Keratinocyte (primary cell): ENCODE data around the gene SLC44A5. TPM values are rescaled to one million over a fixed set of nuclear protein-coding genes. Genes with fewer than 3 reads are reported as not detected.

Experiments used
- DNase-seq: peaks from one replicate; pipeline ENCODE4 v3.0.0-alpha.2; 2011; ENCODE audit warnings: low read depth, missing footprints, low spot score
- FAIRE-seq: peaks from 2 replicates; lab custom pipeline; 2011; peaks lifted over from hg19 to GRCh38; lab: Jason Lieb, UNC
- H2AFZ ChIP-seq: 2 replicates; pipeline ENCODE4 v1.6.0; 2012; ENCODE audit warnings: low read length, control low read depth, inconsistent platforms; ENCODE audit not compliant: control insufficient read depth
- H3K27ac ChIP-seq: 2 replicates; pipeline ENCODE4 v1.5.1; 2011; ENCODE audit warnings: low read length; ENCODE audit not compliant: control insufficient read depth, insufficient read depth
- H3K27me3 ChIP-seq: 3 replicates; pipeline ENCODE4 v1.6.0; 2011; ENCODE audit warnings: low read length; ENCODE audit not compliant: control insufficient read depth, insufficient read depth; ENCODE audit errors: extremely low read depth
- H3K36me3 ChIP-seq, 2 experiments: 2 replicates in 1 of 2; 3 replicates in 1 of 2; pipeline ENCODE4 v1.5.1; 2011; ENCODE audit warnings: low read length in 2 of 2, mild to moderate bottlenecking in 1 of 2; ENCODE audit not compliant: control insufficient read depth in 2 of 2, insufficient read depth in 2 of 2; ENCODE audit errors: extremely low read depth in 1 of 2
- H3K4me1 ChIP-seq: 3 replicates; pipeline ENCODE4 v1.5.1; 2011; ENCODE audit warnings: low read length; ENCODE audit not compliant: control insufficient read depth, insufficient read depth; ENCODE audit errors: extremely low read depth
- H3K4me2 ChIP-seq: 3 replicates; pipeline ENCODE4 v1.6.0; 2011; ENCODE audit warnings: low read depth, low read length; ENCODE audit not compliant: control insufficient read depth, insufficient read depth; ENCODE audit errors: extremely low read depth
- H3K4me3 ChIP-seq, 3 experiments: fragments of 200-600 bp in 1 of 3; sonication (generic) in 1 of 3; 2 replicates in 2 of 3; 3 replicates in 1 of 3; pipeline ENCODE4 v1.5.1; 2011 to 2016; ENCODE audit warnings: low read length in 3 of 3, mild to moderate bottlenecking in 3 of 3, control low read depth in 2 of 3, inconsistent platforms in 1 of 3, low read depth in 1 of 3, mixed read lengths in 1 of 3, mixed run types in 1 of 3, moderate library complexity in 1 of 3; ENCODE audit not compliant: control insufficient read depth in 2 of 3, insufficient read depth in 2 of 3; ENCODE audit errors: extremely low read depth in 1 of 3
- H3K79me2 ChIP-seq: 2 replicates; pipeline ENCODE4 v1.6.0; 2012; ENCODE audit warnings: low read length; ENCODE audit not compliant: control insufficient read depth, insufficient read depth
- H3K9ac ChIP-seq: 3 replicates; pipeline ENCODE4 v1.6.0; 2011; ENCODE audit warnings: low read length; ENCODE audit not compliant: control insufficient read depth, insufficient read depth; ENCODE audit errors: extremely low read depth
- H3K9me1 ChIP-seq: 3 replicates; pipeline ENCODE4 v1.6.0; 2011; ENCODE audit warnings: low read length; ENCODE audit not compliant: control insufficient read depth, insufficient read depth; ENCODE audit errors: extremely low read depth
- H3K9me3 ChIP-seq: 2 replicates; pipeline ENCODE4 v1.5.1; 2012; ENCODE audit warnings: low read depth, low read length; ENCODE audit not compliant: control insufficient read depth
- H4K20me1 ChIP-seq: 3 replicates; pipeline ENCODE4 v1.6.0; 2011; ENCODE audit warnings: low read length; ENCODE audit not compliant: control insufficient read depth, insufficient read depth; ENCODE audit errors: extremely low read depth
- CTCF ChIP-seq, 3 experiments: IDR thresholded peaks in 1 of 3; conservative IDR thresholded peaks in 1 of 3; optimal IDR thresholded peaks in 1 of 3; 2 replicates in 2 of 3; 3 replicates in 1 of 3; pipeline versions ENCODE3 to v1.5.1; 2011; ENCODE audit warnings: low read length in 3 of 3, mild to moderate bottlenecking in 3 of 3, moderate library complexity in 2 of 3, control low read depth in 1 of 3, inconsistent platforms in 1 of 3; ENCODE audit not compliant: insufficient read depth in 2 of 3; ENCODE audit errors: extremely low read depth in 1 of 3
- EZH2 ChIP-seq: IDR thresholded peaks from one replicate; pipeline ENCODE4 v1.6.1; 2012; ENCODE audit warnings: inconsistent platforms, mild to moderate bottlenecking, low read length, moderate library complexity
- dilution Hi-C: fragments of 300-500 bp; cut with MboI; formaldehyde crosslinking; loops from one replicate; pipeline ENCODE4 v1.7.0; 2020; ENCODE audit warnings: low sequenced_read_pairs; ENCODE audit not compliant: extremely low pct_ligation_motif_present
- polyA plus RNA-seq, 5 experiments: library from polyadenylated mRNA; depleted of rRNA in 3 of 5; stranded (reverse) in 3 of 5; stranded (forward) in 1 of 5; unstranded in 1 of 5; fragments of >200 nt; gene quantifications; 1 replicate in 1 of 5; 2 replicates in 3 of 5; 3 replicates in 1 of 5; pipeline versions ENCODE4 v1.2.1 to v1.2.3, GENCODE V29; 2011 to 2012; ENCODE audit warnings: missing spikeins in 2 of 5, low read depth in 1 of 5, low replicate concordance in 1 of 5

Gene SLC44A5
- polyA plus RNA-seq, 1 donor (not counting 4 experiments of a cell fraction or from before 2014, with no cell fraction given), result 0.72 TPM

- dilution Hi-C loops, result no loop called here
- no peak for FAIRE-seq
- H3K27ac ChIP-seq, result no peak overlapping the region
These were observed 185.8 kb downstream of the SLC44A5 start for GRCh38 chr1:75425001-75425650.

DNA sequence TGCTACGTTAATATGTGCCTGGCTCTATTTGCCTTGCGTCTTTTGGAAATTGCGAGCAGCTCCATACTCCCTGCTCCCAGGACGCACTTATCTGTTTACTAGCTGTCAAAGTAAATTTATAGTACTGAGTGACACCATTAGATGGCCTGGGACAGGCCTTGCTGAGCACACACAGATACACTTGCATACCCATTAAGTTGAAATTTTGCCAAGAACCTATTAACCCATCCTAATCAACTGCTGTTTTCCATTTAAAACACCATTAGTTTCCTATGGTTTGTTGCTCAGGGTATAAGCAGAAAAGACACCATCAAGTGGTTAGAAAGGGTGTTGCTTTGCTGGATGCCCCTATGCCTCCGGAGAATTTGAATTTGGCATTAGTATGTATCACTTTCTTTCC lies 187.3 kb downstream of the SLC44A5 start:
- no peak overlapping the region for H3K4me3 ChIP-seq
- no peaks in the 10 kb centered on the region for H3K4me1 ChIP-seq
- no peaks in the 10 kb centered on the region for H4K20me1 ChIP-seq
- dilution Hi-C loops, result no loop called here
- H3K4me2 ChIP-seq, result no peak overlapping the region
- no peak for FAIRE-seq
- H3K9me1 ChIP-seq, result no peaks in the 10 kb centered on the region
- DNase-seq, result no peak
- no peaks in the 10 kb centered on the region for H3K79me2 ChIP-seq
- H3K9ac ChIP-seq, result no peak overlapping the region
- TF ChIP-seq CTCF (optimal IDR thresholded peaks at IDR 0.05 in 1 of 3, IDR thresholded peaks at IDR 0.05 in 1 of 3, conservative IDR thresholded peaks at IDR 0.05 in 1 of 3; ENCODE audit: extremely low read depth in 1 of 3, insufficient read depth in 2 of 3, low read length in 3 of 3) (no peak), EZH2 (no peak)
- H3K36me3 ChIP-seq, result no peaks in the 10 kb centered on the region
- no peaks in the 10 kb centered on the region for H3K27me3 ChIP-seq
- no peak overlapping the region for H2AFZ ChIP-seq
- no peaks in the 10 kb centered on the region for H3K9me3 ChIP-seq
- H3K27ac ChIP-seq, result no peak overlapping the region

More at GRCh38 chr1:75425001-75425650, 185.8 kb downstream of the SLC44A5 start:
- Histone ChIP-seq H3K9me3 (no peaks in the 10 kb centered on the region), H3K9ac (no peak overlapping the region), H3K4me1 (no peaks in the 10 kb centered on the region), H3K27me3 (no peaks in the 10 kb centered on the region), H2AFZ (no peak overlapping the region), H3K4me3 (no peak overlapping the region), H4K20me1 (no peaks in the 10 kb centered on the region), H3K9me1 (no peaks in the 10 kb centered on the region), H3K79me2 (no peaks in the 10 kb centered on the region), H3K36me3 (no peaks in the 10 kb centered on the region), H3K4me2 (no peak overlapping the region)
- TF ChIP-seq EZH2 (no peak), CTCF (optimal IDR thresholded peaks at IDR 0.05 in 1 of 3, IDR thresholded peaks at IDR 0.05 in 1 of 3, conservative IDR thresholded peaks at IDR 0.05 in 1 of 3; ENCODE audit: extremely low read depth in 1 of 3, insufficient read depth in 2 of 3, low read length in 3 of 3) (no peak)
- DNase-seq, result no peak
